Measurements from ENCODE around the gene LRRTM1. TPM values are rescaled to one million over a fixed set of nuclear protein-coding genes. Genes with fewer than 3 reads are reported as not detected.

Gene LRRTM1
- total RNA-seq, 1 experiment from 2014 or later = not detected

DNA sequence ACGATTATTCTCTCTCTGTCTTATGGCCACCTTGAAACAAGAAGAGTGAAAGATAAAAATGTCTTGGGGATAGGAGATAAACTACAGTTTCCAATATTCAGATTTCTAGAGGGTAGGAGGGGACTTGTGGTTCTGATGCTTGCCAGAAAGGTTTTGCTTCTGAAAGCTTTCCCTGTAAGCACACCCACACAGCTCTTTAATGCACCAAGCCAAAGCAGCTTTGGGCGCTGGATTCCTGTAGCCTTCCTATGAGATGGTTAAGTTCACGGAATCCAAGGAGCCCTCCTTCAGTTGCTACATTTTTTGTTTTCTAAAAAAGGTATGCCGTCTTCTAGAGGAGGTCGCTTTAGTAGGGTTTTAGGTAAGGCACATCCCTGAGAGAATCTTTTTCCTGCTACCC lies 4.9 kb downstream of the LRRTM1 start:
- intact Hi-C loops (cut with micrococcal nuclease; ENCODE audit: unreplicated experiment) = no loop called here
- no peak for DNase-seq
- Mint-ChIP-seq H3K4me3 (ENCODE audit: low read depth, unreplicated experiment) (no peak overlapping the region), H3K4me1 (ENCODE audit: low read depth, unreplicated experiment) (no peaks in the 10 kb centered on the region), H3K27me3 (ENCODE audit: unreplicated experiment) (no peaks in the 10 kb centered on the region), H3K27ac (ENCODE audit: unreplicated experiment) (no peak overlapping the region), H3K9me3 (ENCODE audit: low read depth, unreplicated experiment) (no peaks in the 10 kb centered on the region), H3K36me3 (ENCODE audit: insufficient read depth, unreplicated experiment) (no peaks in the 10 kb centered on the region)
- BruUV-seq (replicated peaks) = no TSS peak
- CTCF ChIA-PET = no interaction called here
- TF ChIP-seq, protein P1, sequence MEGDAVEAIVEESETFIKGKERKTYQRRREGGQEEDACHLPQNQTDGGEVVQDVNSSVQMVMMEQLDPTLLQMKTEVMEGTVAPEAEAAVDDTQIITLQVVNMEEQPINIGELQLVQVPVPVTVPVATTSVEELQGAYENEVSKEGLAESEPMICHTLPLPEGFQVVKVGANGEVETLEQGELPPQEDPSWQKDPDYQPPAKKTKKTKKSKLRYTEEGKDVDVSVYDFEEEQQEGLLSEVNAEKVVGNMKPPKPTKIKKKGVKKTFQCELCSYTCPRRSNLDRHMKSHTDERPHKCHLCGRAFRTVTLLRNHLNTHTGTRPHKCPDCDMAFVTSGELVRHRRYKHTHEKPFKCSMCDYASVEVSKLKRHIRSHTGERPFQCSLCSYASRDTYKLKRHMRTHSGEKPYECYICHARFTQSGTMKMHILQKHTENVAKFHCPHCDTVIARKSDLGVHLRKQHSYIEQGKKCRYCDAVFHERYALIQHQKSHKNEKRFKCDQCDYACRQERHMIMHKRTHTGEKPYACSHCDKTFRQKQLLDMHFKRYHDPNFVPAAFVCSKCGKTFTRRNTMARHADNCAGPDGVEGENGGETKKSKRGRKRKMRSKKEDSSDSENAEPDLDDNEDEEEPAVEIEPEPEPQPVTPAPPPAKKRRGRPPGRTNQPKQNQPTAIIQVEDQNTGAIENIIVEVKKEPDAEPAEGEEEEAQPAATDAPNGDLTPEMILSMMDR (IDR thresholded peaks at IDR 0.05; ENCODE audit: unreplicated experiment) = no peak

DNA sequence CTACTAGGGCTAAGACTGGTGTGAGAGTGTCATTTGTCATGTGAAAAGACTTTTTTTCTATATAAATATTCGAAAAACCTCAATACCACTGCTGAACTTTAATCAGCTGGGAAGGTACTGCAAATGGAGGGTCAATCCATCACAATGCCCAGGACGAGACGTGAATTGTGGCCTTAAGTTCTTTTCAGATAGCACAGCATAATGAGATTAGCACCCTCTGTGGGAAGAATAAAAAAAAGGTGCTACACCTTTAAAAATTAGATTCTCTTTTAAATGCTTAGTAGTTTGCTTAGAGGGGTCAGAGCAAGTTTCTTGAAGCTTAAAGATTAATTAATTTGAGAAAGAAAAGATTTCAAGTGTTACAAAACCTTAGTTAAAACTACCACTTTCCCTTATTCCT lies 5.6 kb downstream of the LRRTM1 start:
- TF ChIP-seq, protein P1 (IDR thresholded peaks at IDR 0.05; ENCODE audit: unreplicated experiment) = no peak
- no TSS peak for BruUV-seq (replicated peaks)
- H3K4me1 Mint-ChIP-seq (ENCODE audit: low read depth, unreplicated experiment) = no peaks in the 10 kb centered on the region
- no peak for DNase-seq
- no peaks in the 10 kb centered on the region for H3K9me3 Mint-ChIP-seq (ENCODE audit: low read depth, unreplicated experiment)
- no peak overlapping the region for H3K4me3 Mint-ChIP-seq (ENCODE audit: low read depth, unreplicated experiment)
- no peaks in the 10 kb centered on the region for H3K36me3 Mint-ChIP-seq (ENCODE audit: insufficient read depth, unreplicated experiment)
- CTCF ChIA-PET = no interaction called here
- H3K27me3 Mint-ChIP-seq (ENCODE audit: unreplicated experiment) = no peaks in the 10 kb centered on the region
- intact Hi-C loops (cut with micrococcal nuclease; ENCODE audit: unreplicated experiment) = no loop called here
- no peak overlapping the region for H3K27ac Mint-ChIP-seq (ENCODE audit: unreplicated experiment)

DNA sequence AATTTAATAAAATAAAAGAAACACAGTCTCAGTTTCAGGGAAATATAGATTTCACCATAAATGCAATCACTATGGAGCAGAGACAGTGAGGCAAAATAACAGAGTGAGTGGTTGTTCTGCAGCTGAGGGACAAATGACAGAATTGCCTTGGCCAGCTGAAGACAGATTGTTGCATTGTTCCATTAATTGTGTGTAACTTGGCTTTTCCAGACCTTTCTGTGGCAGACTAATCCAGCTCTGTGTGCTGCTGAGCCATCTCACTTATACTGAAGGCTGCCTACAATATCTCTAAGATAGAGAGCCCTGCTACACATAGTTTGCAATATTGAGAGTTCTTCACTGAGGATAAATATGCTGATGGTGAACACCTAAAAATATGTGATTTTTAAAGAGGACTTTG lies 11.5 kb downstream of the LRRTM1 start:
- no TSS peak for BruUV-seq (replicated peaks)
- Mint-ChIP-seq H3K9me3 (ENCODE audit: low read depth, unreplicated experiment) (peaks cover 4% of the 10 kb centered on the region), H3K4me3 (ENCODE audit: low read depth, unreplicated experiment) (no peak overlapping the region), H3K27me3 (ENCODE audit: unreplicated experiment) (no peaks in the 10 kb centered on the region), H3K27ac (ENCODE audit: unreplicated experiment) (no peak overlapping the region), H3K36me3 (ENCODE audit: insufficient read depth, unreplicated experiment) (no peaks in the 10 kb centered on the region), H3K4me1 (ENCODE audit: low read depth, unreplicated experiment) (no peaks in the 10 kb centered on the region)
- intact Hi-C loops (cut with micrococcal nuclease; ENCODE audit: unreplicated experiment) = no loop called here
- TF ChIP-seq, protein P1 (IDR thresholded peaks at IDR 0.05; ENCODE audit: unreplicated experiment) = no peak
- no peak for DNase-seq
- CTCF ChIA-PET = no interaction called here

DNA sequence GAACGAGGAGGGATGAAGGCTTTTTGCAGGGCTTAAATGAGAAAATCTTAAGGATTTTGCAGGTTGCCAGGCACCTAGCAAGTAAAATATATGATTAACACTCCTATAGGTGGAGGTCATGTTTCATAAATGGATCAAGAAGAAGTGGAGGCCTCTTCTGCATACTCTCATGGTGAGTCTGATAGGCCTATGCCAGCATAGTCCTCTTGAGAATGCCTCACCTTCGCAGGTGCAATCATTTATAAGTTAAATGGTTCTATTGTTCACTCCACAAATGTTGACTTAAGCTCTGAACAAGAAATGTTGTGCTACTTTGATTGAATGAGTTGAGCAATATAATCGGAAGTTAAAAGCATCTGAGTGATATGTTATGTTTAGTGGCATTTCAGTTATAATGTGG lies 12.1 kb downstream of the LRRTM1 start:
- Mint-ChIP-seq H3K27ac (ENCODE audit: unreplicated experiment) (no peak overlapping the region), H3K36me3 (ENCODE audit: insufficient read depth, unreplicated experiment) (no peaks in the 10 kb centered on the region), H3K9me3 (ENCODE audit: low read depth, unreplicated experiment) (peaks cover 4% of the 10 kb centered on the region), H3K4me3 (ENCODE audit: low read depth, unreplicated experiment) (no peak overlapping the region), H3K27me3 (ENCODE audit: unreplicated experiment) (no peaks in the 10 kb centered on the region), H3K4me1 (ENCODE audit: low read depth, unreplicated experiment) (no peaks in the 10 kb centered on the region)
- TF ChIP-seq, protein P1 (IDR thresholded peaks at IDR 0.05; ENCODE audit: unreplicated experiment) = no peak
- intact Hi-C loops (cut with micrococcal nuclease; ENCODE audit: unreplicated experiment) = no loop called here
- no TSS peak for BruUV-seq (replicated peaks)
- CTCF ChIA-PET = no interaction called here
- DNase-seq = no peak

DNA sequence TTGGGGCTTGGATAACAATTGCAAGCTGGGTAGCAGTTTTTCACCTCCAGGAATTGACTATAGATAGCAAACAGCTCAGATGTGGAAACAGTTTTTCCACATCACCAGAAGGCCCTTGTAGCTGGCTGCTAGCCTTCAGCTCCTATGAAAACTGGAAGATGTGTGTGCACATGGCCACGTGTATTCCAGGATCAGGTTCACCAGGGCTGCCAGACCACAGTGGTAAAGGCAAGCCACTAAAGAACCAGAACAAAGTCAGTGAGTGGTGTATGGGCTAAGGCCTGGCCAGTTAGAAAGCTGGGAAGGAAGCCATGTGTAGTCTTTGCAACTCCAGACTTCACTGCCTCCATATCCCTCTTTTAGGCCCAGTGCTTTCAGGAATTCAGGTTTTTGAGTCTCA lies 12.9 kb downstream of the LRRTM1 start:
- H3K9me3 Mint-ChIP-seq (ENCODE audit: low read depth, unreplicated experiment) = peaks cover 7% of the 10 kb centered on the region
- H3K4me1 Mint-ChIP-seq (ENCODE audit: low read depth, unreplicated experiment) = no peaks in the 10 kb centered on the region
- no peaks in the 10 kb centered on the region for H3K27me3 Mint-ChIP-seq (ENCODE audit: unreplicated experiment)
- no TSS peak for BruUV-seq (replicated peaks)
- DNase-seq = no peak
- CTCF ChIA-PET = no interaction called here
- TF ChIP-seq, protein P1 (IDR thresholded peaks at IDR 0.05; ENCODE audit: unreplicated experiment) = no peak
- no peak overlapping the region for H3K4me3 Mint-ChIP-seq (ENCODE audit: low read depth, unreplicated experiment)
- H3K27ac Mint-ChIP-seq (ENCODE audit: unreplicated experiment) = no peak overlapping the region
- intact Hi-C loops (cut with micrococcal nuclease; ENCODE audit: unreplicated experiment) = no loop called here
- no peaks in the 10 kb centered on the region for H3K36me3 Mint-ChIP-seq (ENCODE audit: insufficient read depth, unreplicated experiment)

Measured in Calu3 (cell line).